A549 (cell line): ENCODE results near the gene RGS10. TPM values are rescaled to one million over a fixed set of nuclear protein-coding genes. Genes with fewer than 3 reads are reported as not detected.

Source experiments
- ATAC-seq, 2 experiments: fragments of 200-7000 bp in 1 of 2; fragments of >200 bp in 1 of 2; cut with Nextera tagmentation in 1 of 2; cut with Tn5 transposase in 1 of 2; 3 replicates each; pipeline versions ENCODE4 v1.8.0 to v1.9.1; 2018 to 2020; ENCODE audit warnings: mild to moderate bottlenecking in 1 of 2, moderate library complexity in 1 of 2
- CTCF ChIA-PET: fragments of 300-600 bp; sonication (Branson Sonifier 250); formaldehyde crosslinking; extraction: SDS; loops from one replicate; lab custom pipeline; 2021; ENCODE audit warnings: antibody characterized with exemption, inconsistent platforms; lab: Yijun Ruan, JAX
- POLR2A ChIA-PET: fragments of 350-600 bp; formaldehyde crosslinking; extraction: SDS; loops from one replicate; lab custom pipeline; 2021; ENCODE audit warnings: antibody characterized with exemption, inconsistent platforms; lab: Yijun Ruan, JAX
- DNase-seq, 2 experiments: peaks; one replicate each; pipeline versions ENCODE4 v3.0.0 to v3.0.0-alpha.2; 2011 to 2016; ENCODE audit warnings: low read depth in 1 of 2, low spot score in 1 of 2
- FAIRE-seq: peaks from 2 replicates; lab custom pipeline; 2011; peaks lifted over from hg19 to GRCh38; lab: Jason Lieb, UNC
- H3K27ac ChIP-seq, 2 experiments: fragments of >200 bp; sonication (Bioruptor Twin); formaldehyde crosslinking; 3 replicates each; pipeline ENCODE4 v1.5.1; 2016 to 2017
- H3K4me1 ChIP-seq: fragments of >200 bp; sonication (Bioruptor Twin); formaldehyde crosslinking; 3 replicates; pipeline ENCODE4 v1.6.1; 2016
- H3K4me2 ChIP-seq: fragments of >200 bp; sonication (Bioruptor Twin); formaldehyde crosslinking; 3 replicates; pipeline ENCODE4 v1.6.1; 2016
- H3K4me3 ChIP-seq: fragments of >200 bp; sonication (Bioruptor Twin); formaldehyde crosslinking; 3 replicates; pipeline ENCODE4 v1.5.1; 2016
- H3K9me3 ChIP-seq: fragments of >200 bp; sonication (Bioruptor Twin); formaldehyde crosslinking; 3 replicates; pipeline ENCODE4 v1.6.1; 2016
- BHLHE40 ChIP-seq: IDR thresholded peaks from 2 replicates; pipeline ENCODE4 v1.6.1; 2012; ENCODE audit warnings: low read depth, low read length, inconsistent platforms
- CBX8 ChIP-seq: fragments of 200-600 bp; sonication (generic); IDR thresholded peaks from 2 replicates; pipeline ENCODE4 v1.6.1; 2016
- CHD4 ChIP-seq: fragments of 200-600 bp; sonication (generic); IDR thresholded peaks from 2 replicates; pipeline ENCODE4 v1.6.1; 2016; ENCODE audit warnings: antibody characterized with exemption, mild to moderate bottlenecking, borderline replicate concordance
- EHMT2 ChIP-seq: fragments of 200-600 bp; sonication (generic); IDR thresholded peaks from 2 replicates; pipeline ENCODE4 v1.6.1; 2016; ENCODE audit warnings: antibody characterized with exemption, low read depth, mild to moderate bottlenecking, moderate library complexity
- ESRRA ChIP-seq: fragments of 150-350 bp; IDR thresholded peaks from 2 replicates; pipeline ENCODE4 v1.6.1; 2014; ENCODE audit warnings: mild to moderate bottlenecking, low read length, borderline replicate concordance
- FOSL2 ChIP-seq, 2 experiments: fragments of 450-650 bp in 1 of 2; fragments of >200 bp in 1 of 2; sonication (Bioruptor Twin) in 1 of 2; formaldehyde crosslinking; IDR thresholded peaks; 2 replicates each; pipeline versions ENCODE4 v1.5.0 to v1.6.1; 2016 to 2020; ENCODE audit warnings: mild to moderate bottlenecking in 1 of 2, moderate library complexity in 1 of 2
- FOXS1 ChIP-seq: fragments of 250-450 bp; sonication (Bioruptor Pico); IDR thresholded peaks from 2 replicates; pipeline ENCODE4 v1.5.0; 2020; ENCODE audit warnings: mild to moderate bottlenecking, moderate library complexity
- GATA3 ChIP-seq: IDR thresholded peaks from 2 replicates; pipeline ENCODE4 v1.6.1; 2012; ENCODE audit warnings: borderline replicate concordance
- HEYL ChIP-seq: fragments of 250-450 bp; sonication (Bioruptor Pico); IDR thresholded peaks from 2 replicates; pipeline ENCODE4 v1.8.0; 2021; ENCODE audit warnings: mild to moderate bottlenecking, moderate library complexity
- HOXB5 ChIP-seq: fragments of 250-450 bp; sonication (Bioruptor Pico); IDR thresholded peaks from 2 replicates; pipeline ENCODE4 v1.5.0; 2020; ENCODE audit warnings: mild to moderate bottlenecking, moderate library complexity
- JUN ChIP-seq, 2 experiments: fragments of >200 bp; sonication (Bioruptor Twin); formaldehyde crosslinking; IDR thresholded peaks; 2 replicates in 1 of 2; 3 replicates in 1 of 2; pipeline ENCODE4 v1.6.1; 2016 to 2017
- JUNB ChIP-seq: fragments of >200 bp; sonication (Bioruptor Twin); formaldehyde crosslinking; IDR thresholded peaks from 2 replicates; pipeline ENCODE4 v1.6.1; 2016
- KDM5A ChIP-seq: fragments of 200-600 bp; sonication (generic); IDR thresholded peaks from 2 replicates; pipeline ENCODE4 v1.6.1; 2016; ENCODE audit warnings: antibody characterized with exemption, mild to moderate bottlenecking
- MAFK ChIP-seq: fragments of 450-650 bp; IDR thresholded peaks from 2 replicates; pipeline ENCODE4 v1.6.1; 2014; ENCODE audit not compliant: partially characterized antibody
- MAZ ChIP-seq: fragments of 150-350 bp; IDR thresholded peaks from 2 replicates; pipeline ENCODE4 v1.6.1; 2014; ENCODE audit warnings: antibody characterized with exemption, low read depth, low read length, borderline replicate concordance
- POLR2A ChIP-seq: IDR thresholded peaks from 2 replicates; pipeline ENCODE4 v1.6.1; 2012; ENCODE audit warnings: mild to moderate bottlenecking, low read length
- POLR2AphosphoS2 ChIP-seq: conservative IDR thresholded peaks from 2 replicates; pipeline ENCODE4 v1.6.1; 2012; ENCODE audit warnings: low read length, improper control_type of control experiment, inconsistent platforms
- RAD21 ChIP-seq, 2 experiments: fragments of >200 bp in 1 of 2; sonication (Bioruptor Twin) in 1 of 2; formaldehyde crosslinking in 1 of 2; IDR thresholded peaks in 1 of 2; conservative IDR thresholded peaks in 1 of 2; 2 replicates in 1 of 2; 3 replicates in 1 of 2; pipeline ENCODE4 v1.6.1; 2012 to 2018; ENCODE audit warnings: inconsistent platforms in 1 of 2
- REST ChIP-seq: fragments of 200-600 bp; sonication (generic); IDR thresholded peaks from 2 replicates; pipeline ENCODE4 v1.6.1; 2016; ENCODE audit warnings: antibody characterized with exemption, mild to moderate bottlenecking, moderate library complexity
- RNF2 ChIP-seq: fragments of 200-600 bp; sonication (generic); IDR thresholded peaks from 2 replicates; pipeline ENCODE4 v1.6.1; 2016; ENCODE audit warnings: low read depth, mild to moderate bottlenecking, antibody characterized with exemption, moderate library complexity, borderline replicate concordance
- SREBF2 ChIP-seq: fragments of 450-650 bp; IDR thresholded peaks from 2 replicates; pipeline ENCODE4 v1.6.1; 2014; ENCODE audit warnings: mild to moderate bottlenecking, moderate library complexity
- TP53 ChIP-seq: fragments of 250-450 bp; sonication (Bioruptor Pico); IDR thresholded peaks from 2 replicates; pipeline ENCODE4 v1.5.0; 2021; ENCODE audit warnings: mild to moderate bottlenecking, moderate library complexity
- ZC3H11A ChIP-seq: fragments of 450-650 bp; IDR thresholded peaks from 2 replicates; pipeline ENCODE4 v1.6.1; 2014; ENCODE audit warnings: antibody characterized with exemption, mild to moderate bottlenecking
- ZSCAN20 ChIP-seq: fragments of 250-450 bp; sonication (Bioruptor Pico); IDR thresholded peaks from 2 replicates; pipeline ENCODE4 v1.8.0; 2022; ENCODE audit warnings: mild to moderate bottlenecking, moderate library complexity
- WGBS: methylation state at CpG from one replicate; pipeline ENCODE4 v1.1.6; 2017; ENCODE audit errors: missing lambda C conversion rate; 5-methylcytosine and 5-hydroxymethylcytosine counted together
- polyA plus RNA-seq, 4 experiments: library from polyadenylated mRNA; depleted of rRNA in 3 of 4; stranded (reverse); fragments of >200 nt; fragmentation: RNase III in 1 of 4; extraction: RNeasy Plus Mini Kit Qiagen cat#74134 plus additional on column Dnase treatment in 1 of 4; gene quantifications; 2 replicates in 3 of 4; 3 replicates in 1 of 4; pipeline ENCODE4 v1.2.3, GENCODE V29; 2011 to 2017
- TF ChIP-seq, protein P1 (sequence below): fragments of 450-650 bp; IDR thresholded peaks from 2 replicates; pipeline ENCODE4 v1.6.1; 2014; ENCODE audit warnings: antibody characterized with exemption
- TF ChIP-seq, protein P2 (sequence below): IDR thresholded peaks from 2 replicates; pipeline ENCODE4 v1.6.1; 2012

The RGS10 gene
- polyA plus RNA-seq, 2 of the 4 experiments (the other 2 are of a cell fraction), result 39.7 to 46.4 TPM

GRCh38 chr10:119470920-119471702 is 71.4 kb downstream of the RGS10 start:
- DNase-seq, result no peak
- no peak for FAIRE-seq
- TF ChIP-seq FOSL2 (IDR thresholded peaks at IDR 0.05) (no peak), FOSL2 (CRISPR knock-in tag; IDR thresholded peaks at IDR 0.05) (no peak), CBX8 (no peak), BHLHE40 (no peak), HEYL (no peak), FOXS1 (CRISPR knock-in tag) (no peak), RAD21 (conservative IDR thresholded peaks at IDR 0.05 in 1 of 2, IDR thresholded peaks at IDR 0.05 in 1 of 2) (no peak), REST (no peak), MAFK (no peak), EHMT2 (no peak), POLR2A (no peak), KDM5A (no peak)
- TF ChIP-seq, protein P1, sequence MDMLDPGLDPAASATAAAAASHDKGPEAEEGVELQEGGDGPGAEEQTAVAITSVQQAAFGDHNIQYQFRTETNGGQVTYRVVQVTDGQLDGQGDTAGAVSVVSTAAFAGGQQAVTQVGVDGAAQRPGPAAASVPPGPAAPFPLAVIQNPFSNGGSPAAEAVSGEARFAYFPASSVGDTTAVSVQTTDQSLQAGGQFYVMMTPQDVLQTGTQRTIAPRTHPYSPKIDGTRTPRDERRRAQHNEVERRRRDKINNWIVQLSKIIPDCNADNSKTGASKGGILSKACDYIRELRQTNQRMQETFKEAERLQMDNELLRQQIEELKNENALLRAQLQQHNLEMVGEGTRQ, result no peak
- no peak overlapping the region for H3K4me3 ChIP-seq
- H3K4me2 ChIP-seq, result no peak overlapping the region
- WGBS, result 19% methylated on average over 3 of the region's 3 CpGs
- ChIA-PET POLR2A (no interaction called here), CTCF (interaction anchor here (0.5 to 2.6 kb wide), 10 partner anchors 10 to 273 kb away, joined by 3 to 17 read pairs (median 4); no protein-coding TSS in a partner anchor)
- H3K4me1 ChIP-seq, result no peaks in the 10 kb centered on the region
- no peak for ATAC-seq
- H3K27ac ChIP-seq, result no peak overlapping the region
- H3K9me3 ChIP-seq, result no peaks in the 10 kb centered on the region

- Histone ChIP-seq H3K27ac (no peak overlapping the region), H3K9me3 (no peaks in the 10 kb centered on the region), H3K4me1 (no peaks in the 10 kb centered on the region), H3K4me3 (no peak overlapping the region), H3K4me2 (no peak overlapping the region)
- DNase-seq (no peak), FAIRE-seq (no peak), ATAC-seq (no peak)
- 52% methylated on average over 7 of the region's 7 CpGs for WGBS
- ChIA-PET CTCF (interaction anchor here (0.8 to 3.1 kb wide), 7 partner anchors 13 to 271 kb away, joined by 3 to 17 read pairs (median 4); no protein-coding TSS in a partner anchor), POLR2A (no interaction called here)
- no peak for TF ChIP-seq ZC3H11A
- no peak for TF ChIP-seq FOXS1 (CRISPR knock-in tag)
- TF ChIP-seq CHD4, result no peak
- no peak for TF ChIP-seq ESRRA
- no peak for TF ChIP-seq JUN (IDR thresholded peaks at IDR 0.05)
- no peak for TF ChIP-seq TP53 (CRISPR knock-in tag)
- no peak for TF ChIP-seq POLR2AphosphoS2
- TF ChIP-seq GATA3, result no peak
- no peak for TF ChIP-seq RAD21 (conservative IDR thresholded peaks at IDR 0.05 in 1 of 2, IDR thresholded peaks at IDR 0.05 in 1 of 2)
- TF ChIP-seq, protein P1, result no peak
- no peak for TF ChIP-seq MAZ
- TF ChIP-seq HOXB5 (CRISPR knock-in tag), result no peak
- no peak for TF ChIP-seq JUNB
- TF ChIP-seq SREBF2, result no peak
- TF ChIP-seq RNF2, result no peak
- TF ChIP-seq, protein P2, sequence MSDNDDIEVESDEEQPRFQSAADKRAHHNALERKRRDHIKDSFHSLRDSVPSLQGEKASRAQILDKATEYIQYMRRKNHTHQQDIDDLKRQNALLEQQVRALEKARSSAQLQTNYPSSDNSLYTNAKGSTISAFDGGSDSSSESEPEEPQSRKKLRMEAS, result no peak
- no peak for TF ChIP-seq REST
- TF ChIP-seq ZSCAN20 (CRISPR knock-in tag), result no peak
These were observed 72.7 kb downstream of the RGS10 start for GRCh38 chr10:119469846-119470245.
